ENCODE data around the gene PDE4A. TPM values are rescaled to one million over a fixed set of nuclear protein-coding genes. Genes with fewer than 3 reads are reported as not detected.
A peak's percentile ranks its signal among the peaks of the same experiment; 100 is the strongest.

The PDE4A gene
- total RNA-seq, 3 donors from 2014 or later (not counting 1 experiment from before 2014, with no cell fraction given), result 34.2 to 46.2 (median 44.9) TPM

- no peaks in the 10 kb centered on the region for H3K36me3 Mint-ChIP-seq
- H3K27me3 ChIP-seq (ENCODE audit: control insufficient read depth, insufficient read depth, low read length), result no peaks in the 10 kb centered on the region
- H3K27ac ChIP-seq (ENCODE audit: low read length), result no peak overlapping the region
- H3K9me3 ChIP-seq (ENCODE audit: control insufficient read depth, insufficient read depth, low read length), result no peaks in the 10 kb centered on the region
- no peak overlapping the region for H3K4me3 Mint-ChIP-seq
- no peaks in the 10 kb centered on the region for H3K9me3 Mint-ChIP-seq
- H3K4me3 ChIP-seq (ENCODE audit: low read length), result no peak overlapping the region
- H3K27me3 Mint-ChIP-seq (ENCODE audit: low read depth in 2 of 2), result no peaks in the 10 kb centered on the region
- no peak overlapping the region for H3K27ac Mint-ChIP-seq
- peaks cover 19% of the 10 kb centered on the region for H3K4me1 ChIP-seq (ENCODE audit: control insufficient read depth, insufficient read depth, low read length)
- no peak for DNase-seq
- no peaks in the 10 kb centered on the region for H3K36me3 ChIP-seq (ENCODE audit: control insufficient read depth, insufficient read depth, low read length)
- WGBS (ENCODE audit: insufficient coverage), result 95% methylated on average over 9 of the region's 9 CpGs
- intact Hi-C loops (cut with micrococcal nuclease), result loop anchor here (10.0 kb wide), 1 partner anchor 50 kb away; no protein-coding TSS in a partner anchor
- peaks cover 17 to 22% of the 10 kb centered on the region in 2 donors for H3K4me1 Mint-ChIP-seq
- no peak for ATAC-seq
- TF ChIP-seq CTCF (IDR thresholded peaks at IDR 0.05), result no peak
Measured at GRCh38 chr19:10384580-10384979, 35.8 kb upstream of the PDE4A start.

- TF ChIP-seq CTCF (IDR thresholded peaks at IDR 0.05), result peak; percentile 93
- H3K36me3 ChIP-seq (ENCODE audit: control insufficient read depth, insufficient read depth, low read length), result peaks cover 24% of the 10 kb centered on the region
- no peaks in the 10 kb centered on the region for H3K27me3 Mint-ChIP-seq (ENCODE audit: low read depth in 2 of 2)
- H3K4me1 Mint-ChIP-seq, result peaks cover 4 to 10% of the 10 kb centered on the region in 2 donors
- intact Hi-C loops (cut with micrococcal nuclease), result loop anchor here (1.0 to 10.0 kb wide), 4 partner anchors 46 to 454 kb away; no protein-coding TSS in a partner anchor
- peaks cover 6% of the 10 kb centered on the region for H3K4me1 ChIP-seq (ENCODE audit: control insufficient read depth, insufficient read depth, low read length)
- no peaks in the 10 kb centered on the region for H3K9me3 Mint-ChIP-seq
- DNase-seq (peak; percentile 82 to 91), ATAC-seq (peak; percentile 55 to 68 (median 61))
- H3K27ac ChIP-seq (ENCODE audit: low read length), result no peak overlapping the region
- no peak overlapping the region for H3K4me3 ChIP-seq (ENCODE audit: low read length)
- no peak overlapping the region for H3K4me3 Mint-ChIP-seq
- no peaks in the 10 kb centered on the region for H3K36me3 Mint-ChIP-seq
- 4% methylated on average over 3 of the region's 3 CpGs for WGBS (ENCODE audit: insufficient coverage)
- H3K27me3 ChIP-seq (ENCODE audit: control insufficient read depth, insufficient read depth, low read length), result no peaks in the 10 kb centered on the region
- no peaks in the 10 kb centered on the region for H3K9me3 ChIP-seq (ENCODE audit: control insufficient read depth, insufficient read depth, low read length)
- peak overlapping the region in 1 of 2 donors; percentile 54 for H3K27ac Mint-ChIP-seq
Measured at GRCh38 chr19:10388957-10389356, 31.4 kb upstream of the PDE4A start.

GRCh38 chr19:10389863-10390262 lies 30.5 kb upstream of the PDE4A start:
- Mint-ChIP-seq H3K4me3 (no peak overlapping the region), H3K4me1 (peaks cover 4 to 10% of the 10 kb centered on the region in 2 donors), H3K36me3 (no peaks in the 10 kb centered on the region), H3K27ac (peak overlapping the region in 1 of 2 donors; percentile 76), H3K9me3 (no peaks in the 10 kb centered on the region), H3K27me3 (ENCODE audit: low read depth in 2 of 2) (no peaks in the 10 kb centered on the region)
- TF ChIP-seq CTCF (IDR thresholded peaks at IDR 0.05), result no peak
- DNase-seq, result peak in 1 of 2 donors; percentile 50
- H3K27ac ChIP-seq (ENCODE audit: low read length), result no peak overlapping the region
- ATAC-seq, result no peak
- H3K9me3 ChIP-seq (ENCODE audit: control insufficient read depth, insufficient read depth, low read length), result no peaks in the 10 kb centered on the region
- intact Hi-C loops (cut with micrococcal nuclease), result loop anchor here (1.0 to 10.0 kb wide), 4 partner anchors 45 to 455 kb away; no protein-coding TSS in a partner anchor
- H3K36me3 ChIP-seq (ENCODE audit: control insufficient read depth, insufficient read depth, low read length), result peaks cover 27% of the 10 kb centered on the region
- H3K27me3 ChIP-seq (ENCODE audit: control insufficient read depth, insufficient read depth, low read length), result no peaks in the 10 kb centered on the region
- H3K4me1 ChIP-seq (ENCODE audit: control insufficient read depth, insufficient read depth, low read length), result peaks cover 6% of the 10 kb centered on the region
- no peak overlapping the region for H3K4me3 ChIP-seq (ENCODE audit: low read length)
- 71% methylated on average over 12 of the region's 12 CpGs for WGBS (ENCODE audit: insufficient coverage)
